ENCODE measurements around the gene ITGA2. TPM values are rescaled to one million over a fixed set of nuclear protein-coding genes. Genes with fewer than 3 reads are reported as not detected.
A peak's percentile ranks its signal among the peaks of the same experiment; 100 is the strongest.

Gene ITGA2
- total RNA-seq, 2 experiments from 2014 or later, result 0.74 to 0.86 TPM

DNA sequence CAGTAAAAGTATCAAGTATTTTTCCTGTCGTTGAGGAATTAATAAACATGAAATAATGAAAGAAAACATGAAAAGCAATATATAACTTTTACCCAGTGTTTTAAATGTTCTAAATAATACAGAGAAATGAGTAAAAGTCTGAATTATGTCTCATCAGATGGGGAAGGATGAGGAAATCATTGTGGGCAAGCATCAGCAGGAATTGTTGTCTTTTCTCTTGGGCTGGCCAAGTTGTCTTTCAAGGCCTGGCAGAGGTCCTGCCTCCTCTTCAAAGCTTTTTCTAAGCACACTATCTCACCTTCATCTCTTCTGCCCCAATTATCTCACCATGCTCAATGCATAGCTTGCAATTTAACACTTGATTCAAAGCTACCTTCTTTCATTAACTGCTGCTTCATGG is 78.5 kb downstream of the ITGA2 start:
- H3K27ac Mint-ChIP-seq, result no peak overlapping the region
- no peak overlapping the region for H3K4me3 Mint-ChIP-seq
- no peaks in the 10 kb centered on the region for H3K9me3 Mint-ChIP-seq
- H3K36me3 Mint-ChIP-seq (ENCODE audit: low read depth), result no peaks in the 10 kb centered on the region
- peaks cover 2% of the 10 kb centered on the region for H3K27me3 Mint-ChIP-seq
- peaks cover 16% of the 10 kb centered on the region for H3K4me1 Mint-ChIP-seq (ENCODE audit: low read depth)
- ATAC-seq (no peak), DNase-seq (no peak)
- CTCF ChIA-PET, result interaction anchor here (0.9 kb wide), 1 partner anchor 29 kb away, joined by 3 read pairs; no protein-coding TSS in a partner anchor
- POLR2A ChIA-PET, result no interaction called here
- intact Hi-C loops (cut with micrococcal nuclease), result loop anchor here (2.0 kb wide), 1 partner anchor 63 kb away; no protein-coding TSS in a partner anchor
- TF ChIP-seq, protein P1, sequence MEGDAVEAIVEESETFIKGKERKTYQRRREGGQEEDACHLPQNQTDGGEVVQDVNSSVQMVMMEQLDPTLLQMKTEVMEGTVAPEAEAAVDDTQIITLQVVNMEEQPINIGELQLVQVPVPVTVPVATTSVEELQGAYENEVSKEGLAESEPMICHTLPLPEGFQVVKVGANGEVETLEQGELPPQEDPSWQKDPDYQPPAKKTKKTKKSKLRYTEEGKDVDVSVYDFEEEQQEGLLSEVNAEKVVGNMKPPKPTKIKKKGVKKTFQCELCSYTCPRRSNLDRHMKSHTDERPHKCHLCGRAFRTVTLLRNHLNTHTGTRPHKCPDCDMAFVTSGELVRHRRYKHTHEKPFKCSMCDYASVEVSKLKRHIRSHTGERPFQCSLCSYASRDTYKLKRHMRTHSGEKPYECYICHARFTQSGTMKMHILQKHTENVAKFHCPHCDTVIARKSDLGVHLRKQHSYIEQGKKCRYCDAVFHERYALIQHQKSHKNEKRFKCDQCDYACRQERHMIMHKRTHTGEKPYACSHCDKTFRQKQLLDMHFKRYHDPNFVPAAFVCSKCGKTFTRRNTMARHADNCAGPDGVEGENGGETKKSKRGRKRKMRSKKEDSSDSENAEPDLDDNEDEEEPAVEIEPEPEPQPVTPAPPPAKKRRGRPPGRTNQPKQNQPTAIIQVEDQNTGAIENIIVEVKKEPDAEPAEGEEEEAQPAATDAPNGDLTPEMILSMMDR (IDR thresholded peaks at IDR 0.05), result no peak

DNA sequence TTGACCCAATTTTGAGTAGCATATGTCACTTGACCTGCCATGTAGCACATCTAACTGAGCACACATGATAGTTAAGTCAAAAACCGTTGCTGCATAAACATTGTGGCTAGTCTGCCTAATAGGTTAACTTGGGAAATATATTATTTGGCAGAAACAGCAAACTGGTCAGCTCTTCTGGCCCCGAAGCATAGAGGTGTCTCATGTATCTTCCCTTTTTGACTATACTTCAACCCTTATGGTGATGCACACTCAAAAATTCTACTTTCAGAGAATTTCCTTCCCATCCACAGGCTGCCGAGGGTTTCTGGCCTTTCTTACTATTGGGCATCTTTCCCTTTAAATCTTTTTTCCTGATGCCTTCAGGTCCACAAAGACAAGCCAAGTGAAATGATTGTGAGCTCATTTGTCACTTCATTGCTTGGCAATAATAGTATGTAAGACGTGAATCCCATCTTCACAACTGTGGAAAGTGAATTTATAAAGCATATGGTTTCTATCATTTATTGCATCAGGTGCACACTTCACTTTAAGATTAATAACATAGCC is 79.2 kb downstream of the ITGA2 start:
- ATAC-seq, result no peak
- TF ChIP-seq, protein P1 (IDR thresholded peaks at IDR 0.05), result no peak
- no peaks in the 10 kb centered on the region for H3K36me3 Mint-ChIP-seq (ENCODE audit: low read depth)
- H3K27me3 Mint-ChIP-seq, result peaks cover 3% of the 10 kb centered on the region
- ChIA-PET CTCF (interaction anchor here (0.9 to 2.1 kb wide), 4 partner anchors 27 to 153 kb away, joined by 3 to 9 read pairs (median 6); no protein-coding TSS in a partner anchor), POLR2A (interaction anchor here (1.0 kb wide), 1 partner anchor 27 kb away, joined by 4 read pairs; no protein-coding TSS in a partner anchor)
- no peak overlapping the region for H3K4me3 Mint-ChIP-seq
- no peak for DNase-seq
- no peaks in the 10 kb centered on the region for H3K9me3 Mint-ChIP-seq
- peaks cover 16% of the 10 kb centered on the region for H3K4me1 Mint-ChIP-seq (ENCODE audit: low read depth)
- intact Hi-C loops (cut with micrococcal nuclease), result loop anchor here (2.0 kb wide), 1 partner anchor 64 kb away; no protein-coding TSS in a partner anchor
- no peak overlapping the region for H3K27ac Mint-ChIP-seq

DNA sequence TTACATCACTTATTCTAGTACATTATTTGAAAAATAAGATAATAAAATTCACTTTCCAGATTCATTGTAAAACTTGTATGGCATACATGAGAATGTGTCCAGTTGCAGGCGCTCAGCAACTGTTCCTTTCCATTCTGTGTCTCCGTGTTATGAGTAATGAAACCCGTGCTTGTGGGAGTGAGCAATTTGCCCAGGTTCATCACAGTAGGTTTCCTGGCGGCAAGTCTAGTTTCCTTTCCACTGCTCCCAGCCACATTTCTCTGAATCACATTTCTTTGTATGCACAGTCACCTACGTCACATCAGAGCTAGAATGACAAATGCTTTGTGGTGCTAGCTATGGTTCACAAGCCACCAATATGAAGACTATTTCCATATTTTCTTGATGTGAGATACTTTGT is 80.5 kb downstream of the ITGA2 start:
- Mint-ChIP-seq H3K27me3 (peaks cover 8% of the 10 kb centered on the region), H3K9me3 (no peaks in the 10 kb centered on the region), H3K4me3 (no peak overlapping the region), H3K27ac (peak overlapping the region; percentile 12), H3K36me3 (ENCODE audit: low read depth) (no peaks in the 10 kb centered on the region), H3K4me1 (ENCODE audit: low read depth) (peaks cover 16% of the 10 kb centered on the region)
- peak; percentile 86 for DNase-seq
- POLR2A ChIA-PET, result interaction anchor here (1.0 kb wide), 1 partner anchor 28 kb away, joined by 4 read pairs; no protein-coding TSS in a partner anchor
- ATAC-seq, result peak; percentile 96
- CTCF ChIA-PET, result interaction anchor here (0.6 to 3.3 kb wide), 9 partner anchors 10 to 154 kb away, joined by 3 to 15 read pairs (median 4); no protein-coding TSS in a partner anchor
- TF ChIP-seq, protein P1 (IDR thresholded peaks at IDR 0.05), result no peak
- intact Hi-C loops (cut with micrococcal nuclease), result loop anchor here (2.0 kb wide), 1 partner anchor 65 kb away; no protein-coding TSS in a partner anchor

DNA sequence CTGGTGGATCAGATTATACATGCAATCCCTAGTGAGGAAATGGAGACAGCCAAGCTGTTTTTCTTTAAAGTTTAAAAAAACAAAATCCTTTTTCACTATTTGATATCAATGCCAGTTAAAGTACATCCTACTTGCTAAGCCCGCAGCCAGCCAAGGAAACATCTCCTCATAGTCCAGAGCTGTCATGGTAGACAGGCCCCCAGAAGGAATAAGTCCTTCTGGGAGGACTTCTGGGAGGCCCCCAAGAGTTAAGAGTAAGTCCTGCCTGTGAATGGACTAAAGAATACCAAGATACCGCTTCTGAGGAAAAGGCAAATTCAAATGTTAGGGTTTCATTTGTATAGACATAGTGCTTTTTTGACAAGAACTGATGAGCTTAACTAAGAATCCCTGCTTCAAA is 82.1 kb downstream of the ITGA2 start:
- no peak overlapping the region for H3K4me3 Mint-ChIP-seq
- CTCF ChIA-PET, result interaction anchor here (1.3 to 3.3 kb wide), 4 partner anchors 18 to 123 kb away, joined by 5 to 15 read pairs (median 6); no protein-coding TSS in a partner anchor
- H3K9me3 Mint-ChIP-seq, result no peaks in the 10 kb centered on the region
- peaks cover 16% of the 10 kb centered on the region for H3K4me1 Mint-ChIP-seq (ENCODE audit: low read depth)
- DNase-seq (no peak), ATAC-seq (no peak)
- intact Hi-C loops (cut with micrococcal nuclease), result no loop called here
- peaks cover 16% of the 10 kb centered on the region for H3K27me3 Mint-ChIP-seq
- no peak overlapping the region for H3K27ac Mint-ChIP-seq
- no peaks in the 10 kb centered on the region for H3K36me3 Mint-ChIP-seq (ENCODE audit: low read depth)
- POLR2A ChIA-PET, result interaction anchor here (1.1 kb wide), 1 partner anchor 271 kb away, joined by 3 read pairs; no protein-coding TSS in a partner anchor
- TF ChIP-seq, protein P1 (IDR thresholded peaks at IDR 0.05), result no peak

DNA sequence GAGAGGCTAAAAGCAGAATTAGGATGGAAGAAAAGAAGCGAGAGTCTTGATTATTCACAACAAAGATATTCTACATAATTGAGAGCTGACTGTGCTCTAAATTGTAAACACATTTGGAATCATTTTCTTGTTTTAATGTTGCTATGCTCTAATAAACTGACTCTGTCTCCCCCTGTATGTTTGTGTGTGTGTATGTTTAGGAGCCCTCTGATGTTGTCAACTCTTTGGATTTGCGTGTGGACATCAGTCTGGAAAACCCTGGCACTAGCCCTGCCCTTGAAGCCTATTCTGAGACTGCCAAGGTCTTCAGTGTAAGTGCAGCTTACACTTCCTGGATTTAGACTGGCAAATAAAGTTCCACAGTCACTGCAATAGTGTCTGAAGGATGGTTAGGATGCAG is 82.6 kb downstream of the ITGA2 start:
- H3K27me3 Mint-ChIP-seq, result peaks cover 16% of the 10 kb centered on the region
- H3K27ac Mint-ChIP-seq, result no peak overlapping the region
- no peaks in the 10 kb centered on the region for H3K9me3 Mint-ChIP-seq
- POLR2A ChIA-PET, result interaction anchor here (1.1 kb wide), 1 partner anchor 271 kb away, joined by 3 read pairs; no protein-coding TSS in a partner anchor
- TF ChIP-seq, protein P1 (IDR thresholded peaks at IDR 0.05), result no peak
- no peak overlapping the region for H3K4me3 Mint-ChIP-seq
- H3K36me3 Mint-ChIP-seq (ENCODE audit: low read depth), result no peaks in the 10 kb centered on the region
- CTCF ChIA-PET, result interaction anchor here (1.3 to 3.3 kb wide), 5 partner anchors 17 to 156 kb away, joined by 3 to 15 read pairs (median 6); no protein-coding TSS in a partner anchor
- DNase-seq (no peak), ATAC-seq (no peak)
- peaks cover 16% of the 10 kb centered on the region for H3K4me1 Mint-ChIP-seq (ENCODE audit: low read depth)
- intact Hi-C loops (cut with micrococcal nuclease), result no loop called here

Measured in activated CD8-positive, alpha-beta T cell treated with anti-CD3 and anti-CD28 coated beads for 36 hours (primary cell).